LNCaP clone FGC (cell line): Measurements from ENCODE around the gene GDF15.
"Not testable (repeated sequence)": the region's sequence is repeated elsewhere in the genome, so short reads cannot be mapped to it uniquely, and the experiment has no call there.

ENCODE experiments used
- DNase-seq: peaks from one replicate; pipeline ENCODE4 v3.0.0-alpha.2; 2011; ENCODE audit warnings: low read depth
- H3K4me3 ChIP-seq: 2 replicates; pipeline ENCODE4 v1.5.1; 2011; ENCODE audit warnings: mild to moderate bottlenecking, low read depth, low read length, control low read depth
- TF ChIP-seq, protein P1 (sequence below): IDR thresholded peaks from 2 replicates; pipeline ENCODE4 v1.5.1; 2012; ENCODE audit warnings: mild to moderate bottlenecking; ENCODE audit not compliant: control insufficient read depth, insufficient read depth; ENCODE audit errors: extremely low read depth

The GDF15 gene

DNA sequence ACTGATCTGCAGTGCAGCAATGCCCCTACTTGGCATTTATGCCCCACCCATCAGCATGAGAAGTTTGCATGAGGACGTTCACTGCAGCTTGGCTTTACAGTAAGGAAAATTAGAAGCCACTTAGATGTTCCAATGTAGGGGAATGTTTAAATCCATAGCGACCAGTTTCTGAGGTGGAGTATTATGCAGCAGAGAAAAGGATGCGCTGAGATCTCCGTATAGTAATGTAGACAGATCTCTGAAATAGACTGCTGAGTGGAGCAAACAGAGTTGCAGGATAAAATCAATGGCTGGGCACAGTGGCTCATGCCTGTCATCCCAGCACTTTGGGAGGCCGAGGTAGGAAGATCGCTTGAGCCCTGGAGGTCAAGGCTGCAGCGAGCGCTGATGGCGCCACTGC lies 35.5 kb upstream of the GDF15 start:
- DNase-seq: no peak

DNA sequence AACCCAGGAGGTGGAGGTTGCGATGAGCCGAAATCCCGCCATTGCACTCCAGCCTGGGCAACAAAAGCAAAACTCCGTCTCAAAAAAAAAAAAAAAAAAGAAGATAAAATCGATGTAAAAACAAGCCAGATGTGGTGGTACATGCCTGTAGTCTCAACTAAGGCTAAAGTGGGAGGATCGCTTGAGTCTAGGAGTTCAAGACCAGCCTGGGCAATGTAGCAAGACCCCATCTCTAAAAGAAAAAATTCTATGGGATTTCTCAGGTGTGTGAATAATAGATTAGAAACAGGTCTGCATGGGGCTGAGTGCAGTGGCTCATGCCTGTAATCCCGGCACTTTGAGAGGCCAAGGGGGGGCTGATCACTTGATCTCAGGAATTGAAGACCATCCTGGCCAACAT lies 34.4 kb upstream of the GDF15 start:
- H3K4me3 ChIP-seq: no peak overlapping the region
- TF ChIP-seq, protein P1, sequence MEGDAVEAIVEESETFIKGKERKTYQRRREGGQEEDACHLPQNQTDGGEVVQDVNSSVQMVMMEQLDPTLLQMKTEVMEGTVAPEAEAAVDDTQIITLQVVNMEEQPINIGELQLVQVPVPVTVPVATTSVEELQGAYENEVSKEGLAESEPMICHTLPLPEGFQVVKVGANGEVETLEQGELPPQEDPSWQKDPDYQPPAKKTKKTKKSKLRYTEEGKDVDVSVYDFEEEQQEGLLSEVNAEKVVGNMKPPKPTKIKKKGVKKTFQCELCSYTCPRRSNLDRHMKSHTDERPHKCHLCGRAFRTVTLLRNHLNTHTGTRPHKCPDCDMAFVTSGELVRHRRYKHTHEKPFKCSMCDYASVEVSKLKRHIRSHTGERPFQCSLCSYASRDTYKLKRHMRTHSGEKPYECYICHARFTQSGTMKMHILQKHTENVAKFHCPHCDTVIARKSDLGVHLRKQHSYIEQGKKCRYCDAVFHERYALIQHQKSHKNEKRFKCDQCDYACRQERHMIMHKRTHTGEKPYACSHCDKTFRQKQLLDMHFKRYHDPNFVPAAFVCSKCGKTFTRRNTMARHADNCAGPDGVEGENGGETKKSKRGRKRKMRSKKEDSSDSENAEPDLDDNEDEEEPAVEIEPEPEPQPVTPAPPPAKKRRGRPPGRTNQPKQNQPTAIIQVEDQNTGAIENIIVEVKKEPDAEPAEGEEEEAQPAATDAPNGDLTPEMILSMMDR: no peak
- no peak for DNase-seq

More for the DNA sequence above, 35.5 kb upstream of the GDF15 start:
- no peak overlapping the region for H3K4me3 ChIP-seq
- TF ChIP-seq, protein P1: no peak

DNA sequence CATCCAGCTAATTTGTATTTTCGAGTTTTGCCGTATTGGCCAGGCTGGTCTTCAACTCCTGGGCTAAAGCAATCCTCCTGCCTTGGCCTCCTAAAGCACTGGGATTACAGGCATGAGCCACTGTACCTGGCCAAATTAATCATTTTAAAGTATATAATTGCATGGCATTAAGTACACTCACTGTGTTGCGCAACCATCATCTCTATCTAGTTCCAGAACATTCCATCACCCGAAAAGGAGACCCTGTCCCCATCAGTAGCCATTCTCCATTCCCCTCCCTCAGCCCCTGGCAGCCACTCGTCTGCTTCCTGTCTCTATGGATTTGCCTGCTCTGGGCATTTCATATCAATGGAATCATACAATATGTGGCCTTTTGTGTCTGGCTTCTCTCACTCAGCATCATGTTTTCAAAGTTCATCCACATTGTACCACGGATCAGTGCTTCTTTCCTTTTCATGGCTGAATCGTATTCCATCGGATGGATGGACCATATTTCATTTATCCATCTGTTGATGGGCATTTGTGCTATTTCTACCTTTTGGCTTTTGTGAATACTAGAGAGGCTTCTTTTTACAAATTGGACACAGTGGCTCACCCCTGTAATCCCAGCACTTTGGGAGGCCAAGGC lies 32.5 kb upstream of the GDF15 start:
- no peak overlapping the region for H3K4me3 ChIP-seq
- TF ChIP-seq, protein P1: no peak
- DNase-seq: no peak

DNA sequence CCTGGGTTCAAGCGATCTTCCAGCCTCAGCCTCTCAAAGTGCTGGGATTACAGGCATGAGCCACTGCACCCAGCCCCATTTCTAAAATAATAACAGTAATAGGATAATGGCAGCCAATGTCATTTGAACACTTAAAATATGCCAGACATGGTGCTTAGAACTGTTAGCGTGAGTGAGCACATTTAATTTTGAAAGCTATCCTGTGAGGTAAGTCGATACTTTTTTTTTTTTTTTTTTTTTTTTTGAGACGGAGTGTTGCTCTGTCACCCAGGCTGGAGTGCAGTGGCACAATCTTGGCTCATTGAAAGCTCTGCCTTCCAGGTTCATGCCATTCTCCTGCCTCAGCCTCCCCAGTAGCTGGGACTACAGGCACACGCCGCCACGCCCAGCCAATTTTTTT lies 31.2 kb upstream of the GDF15 start:
- not testable (repeated sequence) for H3K4me3 ChIP-seq, DNase-seq

DNA sequence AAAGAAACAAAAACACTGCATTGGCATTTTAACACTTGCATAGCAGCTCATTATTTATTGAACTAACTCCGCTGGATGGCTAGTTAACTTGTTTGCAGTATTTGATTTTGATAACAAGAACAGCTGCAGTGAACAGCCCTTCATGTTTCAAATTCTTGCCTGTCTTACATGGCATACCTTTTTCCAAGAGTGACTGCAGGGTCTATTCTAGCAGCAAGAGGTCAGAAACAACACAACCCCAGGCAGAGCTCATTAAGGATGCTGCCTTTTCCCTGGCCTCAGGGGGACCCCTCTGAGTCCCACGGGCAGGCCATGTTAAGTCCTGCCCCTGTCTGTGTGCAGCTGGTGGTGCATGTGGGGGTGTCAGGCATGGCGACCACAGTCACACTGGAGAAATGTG lies 28.9 kb upstream of the GDF15 start:
- H3K4me3 ChIP-seq: no peak overlapping the region
- TF ChIP-seq, protein P1: no peak
- DNase-seq: no peak

DNA sequence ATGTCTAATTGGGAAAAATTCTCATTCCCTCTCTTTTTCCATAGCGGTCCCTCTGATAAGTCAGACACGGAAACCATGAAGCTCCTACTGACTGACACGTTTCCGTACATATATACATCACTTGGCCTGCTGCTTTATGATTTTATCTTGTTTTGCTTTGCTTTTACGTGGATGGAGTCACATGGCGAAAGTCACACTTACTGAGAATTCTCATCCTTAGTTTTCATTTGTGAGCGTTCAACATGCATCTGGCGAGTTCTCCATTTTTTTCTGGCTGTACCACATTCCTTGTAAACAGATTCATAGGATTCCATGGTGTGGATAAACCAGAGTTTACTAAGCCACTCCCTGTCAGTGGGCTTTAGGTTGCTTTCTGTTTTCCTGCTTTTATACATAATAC lies 24.3 kb upstream of the GDF15 start:
- no peak for DNase-seq
- no peak overlapping the region for H3K4me3 ChIP-seq
- TF ChIP-seq, protein P1: no peak

DNA sequence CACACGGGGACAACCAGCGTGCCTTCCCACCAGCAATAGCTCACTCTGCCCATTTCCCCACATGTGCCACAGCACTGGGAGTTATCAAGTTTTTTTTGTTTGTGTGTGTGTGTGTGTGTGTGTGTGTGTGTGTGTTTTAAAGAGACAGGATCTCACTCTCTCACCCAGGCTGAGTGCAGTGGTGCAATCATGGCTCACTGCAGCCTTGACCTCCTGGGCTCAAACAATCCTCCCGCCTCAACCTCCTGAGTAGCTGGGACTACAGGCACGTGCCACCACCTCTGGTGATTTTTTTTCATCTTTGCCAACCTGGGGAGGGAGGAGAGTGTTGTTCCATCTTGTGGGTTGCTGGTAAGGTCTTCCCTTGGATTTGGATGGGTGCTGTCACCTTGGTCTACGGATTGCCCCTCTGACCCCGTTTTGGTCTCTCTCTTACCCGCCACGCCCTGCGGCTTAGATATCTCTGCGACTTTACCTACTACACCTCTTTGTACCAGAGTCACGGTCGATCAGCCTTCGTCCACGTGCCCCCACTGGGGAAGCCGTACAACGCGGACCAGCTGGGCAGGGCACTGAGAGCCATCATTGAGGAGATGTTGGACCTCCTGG lies 22.9 kb upstream of the GDF15 start:
- no peak overlapping the region for H3K4me3 ChIP-seq
- TF ChIP-seq, protein P1: no peak
- no peak for DNase-seq
